Measurements from ENCODE around the gene SLC24A3.

- TF ChIP-seq CTCF (conservative IDR thresholded peaks at IDR 0.05) = no peak
- TF ChIP-seq EZH2 (IDR thresholded peaks at IDR 0.05; ENCODE audit: low read depth) = no peak
Measured at GRCh38 chr20:19348582-19348981, 136.1 kb downstream of the SLC24A3 start.

Measured in PC-9 (cell line).